Activated CD4-positive, alpha-beta T cell treated with anti-CD3 and anti-CD28 coated beads for 48 hours (primary cell): ENCODE measurements around the gene IL17REL.
A peak's percentile ranks its signal among the peaks of the same experiment; 100 is the strongest.

Source experiments
- DNase-seq: peaks from one replicate; pipeline ENCODE4 v3.0.0-alpha.2; 2020

Gene IL17REL

DNA sequence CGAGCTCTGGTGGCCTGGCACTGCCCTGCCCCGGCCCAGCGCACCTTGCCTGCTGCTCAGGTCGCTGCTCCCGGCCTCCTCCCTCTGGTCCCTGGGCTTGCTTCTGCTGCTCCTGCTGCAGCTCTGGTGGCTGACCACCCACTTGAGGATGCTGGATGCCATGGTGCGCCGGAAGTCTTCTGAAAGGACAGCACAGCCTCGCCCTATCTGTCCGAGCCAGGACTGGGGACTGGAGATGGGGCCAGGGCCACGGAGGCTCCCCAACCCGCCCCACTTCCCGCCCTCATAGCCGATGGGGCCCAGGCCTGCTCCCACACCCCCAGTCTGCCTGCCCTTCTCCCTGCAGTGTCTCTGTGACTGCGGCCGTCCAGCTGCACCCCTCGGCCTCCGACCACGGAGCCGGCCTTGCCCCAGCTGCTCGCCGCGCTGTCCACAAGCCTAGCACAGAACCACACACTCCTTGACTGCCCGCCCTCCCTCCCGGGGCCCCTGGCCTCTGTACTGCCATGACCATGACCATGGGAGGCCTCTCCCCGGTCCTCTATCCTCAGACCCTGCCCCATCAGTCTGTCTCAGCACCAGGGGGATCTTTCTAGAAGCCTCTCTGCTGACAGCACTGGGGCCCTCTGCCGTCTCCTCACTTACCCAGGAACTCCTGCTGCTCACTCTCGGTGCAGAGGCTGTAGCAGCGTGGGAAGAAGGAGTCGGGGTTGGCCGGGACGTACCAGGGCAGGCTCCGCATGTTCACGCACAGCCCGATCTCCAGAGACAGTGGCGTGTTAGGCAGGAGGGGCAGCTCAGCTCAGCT, 32.9 kb upstream of the IL17REL start:
- DNase-seq, result no peak

DNA sequence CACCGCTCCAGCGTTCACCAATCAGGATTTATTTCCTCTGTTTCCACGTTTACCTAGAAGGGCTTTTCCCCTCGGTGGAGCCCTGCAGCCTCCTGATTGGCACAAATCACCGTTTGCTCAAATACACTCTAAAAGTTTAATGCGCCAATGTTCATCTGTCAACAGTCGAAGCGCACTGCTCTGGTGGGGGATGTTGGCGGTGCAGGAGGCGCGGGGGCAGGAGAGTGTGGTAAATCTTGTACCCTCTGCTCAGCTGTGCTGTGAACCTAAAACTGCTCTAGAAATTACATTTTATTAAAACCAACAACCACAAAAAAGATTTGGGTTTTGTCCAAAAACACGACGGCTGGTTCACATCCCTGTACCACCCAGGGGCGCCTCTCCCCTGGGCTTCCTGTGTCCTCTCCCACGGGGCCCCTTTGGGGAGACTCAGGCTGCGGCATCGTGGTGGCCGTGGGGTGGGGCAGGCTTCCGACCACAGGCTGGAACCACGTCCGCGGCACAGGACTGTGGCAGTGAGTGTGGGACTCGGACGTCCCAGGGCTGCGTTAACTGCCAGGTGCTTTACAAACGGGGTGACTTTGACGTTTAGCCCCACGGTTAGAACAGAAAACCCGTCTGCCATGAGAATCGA, 32.0 kb upstream of the IL17REL start:
- DNase-seq, result no peak

DNA sequence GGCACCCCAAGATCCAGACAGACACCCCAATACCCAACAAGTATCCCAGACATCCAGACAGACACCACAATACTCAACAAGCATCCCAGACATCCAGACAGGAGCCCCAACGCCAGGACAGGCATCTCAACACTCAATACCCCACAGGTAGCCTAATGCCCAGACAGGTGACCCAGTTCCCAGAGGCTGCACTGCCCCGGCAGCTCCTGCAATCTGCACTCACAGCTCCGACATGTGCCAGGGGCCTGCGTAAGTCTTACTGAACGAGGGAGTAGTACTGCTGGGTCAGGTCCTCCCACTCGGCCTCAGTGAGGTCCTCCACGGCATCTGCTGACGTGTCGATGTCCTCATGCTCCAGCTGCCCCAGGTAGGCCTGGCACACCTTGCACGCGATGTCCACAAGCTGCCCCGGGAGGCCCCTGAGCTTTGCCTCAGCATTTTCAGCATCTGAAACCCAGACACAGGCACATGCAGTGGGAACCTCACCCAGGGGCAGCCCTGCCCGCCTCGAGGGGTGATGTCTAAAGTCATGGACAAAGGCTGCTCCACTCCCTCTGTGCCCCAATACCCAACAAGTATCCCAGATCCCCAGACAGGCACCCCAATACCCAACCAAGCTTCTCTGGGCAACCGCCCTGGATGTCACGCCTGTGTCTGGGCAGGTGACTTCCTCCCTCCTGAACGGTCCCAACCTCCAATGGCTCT, 28.9 kb upstream of the IL17REL start:
- DNase-seq, result no peak

DNA sequence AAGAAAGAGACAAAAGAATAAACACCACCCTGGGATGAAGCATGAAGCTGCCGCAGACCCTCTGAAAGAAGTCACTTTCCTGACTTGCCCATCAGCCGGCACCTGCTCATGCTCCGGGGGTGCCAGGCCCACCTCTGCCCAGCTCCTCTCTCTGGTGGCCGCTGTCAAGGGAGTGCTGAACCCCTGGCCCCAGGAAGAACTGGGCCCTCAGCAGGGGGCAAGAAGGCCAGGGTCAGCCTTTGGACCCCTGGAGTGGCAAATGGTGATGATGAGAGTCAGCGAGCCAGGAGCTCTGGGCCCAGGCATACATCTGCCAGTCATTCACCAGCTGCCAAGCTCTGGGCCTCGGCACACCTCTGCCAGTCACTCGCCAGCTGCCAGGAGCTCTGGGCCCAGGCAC, 28.2 kb upstream of the IL17REL start:
- DNase-seq, result no peak

DNA sequence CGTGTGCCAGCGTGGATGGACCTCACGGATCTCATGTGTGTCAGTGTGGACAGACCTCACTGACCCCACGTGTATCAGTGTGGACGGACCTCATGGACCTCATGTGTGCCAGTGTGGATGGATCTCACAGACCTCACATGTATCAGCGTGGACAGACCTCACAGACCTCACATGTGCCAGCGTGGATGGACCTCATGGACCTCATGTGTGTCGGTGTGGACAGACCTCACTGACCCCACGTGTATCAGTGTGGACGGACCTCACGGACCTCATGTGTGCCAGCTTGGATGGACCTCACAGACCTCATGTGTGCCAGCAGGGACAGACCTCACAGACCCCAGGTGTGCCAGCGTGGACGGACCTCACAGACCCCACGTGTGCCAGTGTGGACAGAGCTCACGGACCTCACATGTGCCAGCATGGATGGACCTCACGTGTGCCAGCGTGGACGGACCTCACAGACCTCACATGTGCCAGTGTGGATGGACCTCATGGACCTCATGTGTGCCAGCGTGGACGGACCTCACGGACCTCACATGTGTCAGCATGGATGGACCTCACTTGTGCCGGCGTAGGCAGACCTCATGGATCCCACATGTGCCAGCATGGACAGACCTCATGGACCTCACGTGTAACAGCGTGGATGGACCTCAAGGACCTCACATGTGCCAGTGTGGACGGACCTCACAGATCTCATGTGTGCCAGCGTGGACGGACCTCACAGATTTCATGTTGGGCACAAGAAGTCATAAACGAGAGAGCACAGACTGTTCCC, 27.3 kb upstream of the IL17REL start:
- DNase-seq, result no peak

DNA sequence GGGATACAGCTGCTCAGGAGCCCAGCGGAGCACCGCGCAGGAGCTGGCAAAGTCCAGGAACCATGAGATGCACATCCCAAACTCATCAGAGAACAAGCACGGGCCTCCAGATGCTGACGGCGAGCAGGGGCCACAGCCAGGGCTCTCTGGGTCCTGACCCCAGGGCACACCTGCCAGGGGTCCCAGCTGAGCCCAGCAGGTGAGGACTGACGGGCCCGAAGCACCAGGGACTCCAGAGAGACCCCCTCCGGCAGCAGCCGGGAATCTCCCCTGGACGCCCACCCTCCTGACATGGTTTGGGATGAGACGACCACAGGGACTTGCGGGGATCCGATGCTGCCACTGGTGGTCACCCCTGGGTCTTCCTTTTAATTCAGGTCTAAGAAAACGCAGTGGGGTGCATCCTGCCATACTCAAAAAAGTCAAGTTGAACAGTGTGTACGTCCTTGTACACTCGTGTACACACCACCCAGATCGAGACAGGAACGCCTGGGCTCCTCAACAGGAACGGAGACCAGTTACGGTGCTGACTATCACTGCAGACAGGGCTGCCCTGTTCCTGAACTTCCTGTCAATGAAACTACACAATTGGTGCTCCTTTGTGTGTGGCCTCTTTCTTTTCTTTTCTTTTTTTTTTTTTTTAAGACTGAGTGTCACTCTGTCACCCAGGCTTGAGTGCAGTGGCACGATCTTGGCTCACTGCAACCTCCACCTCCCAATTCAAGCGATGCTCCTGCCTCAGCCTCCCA, 23.6 kb upstream of the IL17REL start:
- no peak for DNase-seq

DNA sequence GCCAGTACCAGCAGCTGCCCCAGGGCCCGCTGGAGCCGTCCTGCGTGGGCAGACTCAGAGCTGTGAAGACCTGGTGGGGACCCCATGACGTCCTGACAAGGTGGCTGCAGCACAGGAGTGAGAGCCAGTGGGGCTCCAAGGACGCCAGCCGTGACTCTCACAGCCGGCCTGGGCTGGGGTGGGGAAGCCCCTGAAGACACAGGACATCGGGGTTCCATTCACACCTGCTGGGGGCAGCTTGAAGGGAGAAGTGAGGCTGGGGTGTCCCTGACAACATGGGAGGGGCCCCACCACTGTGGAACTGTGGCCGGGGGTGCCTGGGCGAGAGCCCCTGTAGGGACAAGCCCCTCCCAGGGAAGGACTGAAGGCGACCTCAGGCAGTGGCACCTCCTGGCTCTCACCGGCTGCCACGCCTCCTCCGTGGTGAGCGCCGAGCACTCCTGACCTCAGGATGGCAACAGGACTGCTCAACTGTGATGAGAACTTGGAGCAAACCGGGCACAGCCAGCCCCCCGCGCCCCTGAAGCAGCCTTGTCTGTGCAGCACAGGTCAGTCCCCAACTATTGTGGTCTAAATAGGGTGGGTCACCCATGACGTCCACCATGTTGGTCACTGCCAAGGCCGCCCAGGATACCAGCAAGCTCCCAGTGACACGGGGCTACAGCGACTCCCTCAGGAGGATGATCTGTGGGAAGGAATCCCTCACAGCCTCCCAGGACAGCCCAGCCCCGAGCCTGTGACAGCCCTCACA, 22.7 kb upstream of the IL17REL start:
- no peak for DNase-seq

DNA sequence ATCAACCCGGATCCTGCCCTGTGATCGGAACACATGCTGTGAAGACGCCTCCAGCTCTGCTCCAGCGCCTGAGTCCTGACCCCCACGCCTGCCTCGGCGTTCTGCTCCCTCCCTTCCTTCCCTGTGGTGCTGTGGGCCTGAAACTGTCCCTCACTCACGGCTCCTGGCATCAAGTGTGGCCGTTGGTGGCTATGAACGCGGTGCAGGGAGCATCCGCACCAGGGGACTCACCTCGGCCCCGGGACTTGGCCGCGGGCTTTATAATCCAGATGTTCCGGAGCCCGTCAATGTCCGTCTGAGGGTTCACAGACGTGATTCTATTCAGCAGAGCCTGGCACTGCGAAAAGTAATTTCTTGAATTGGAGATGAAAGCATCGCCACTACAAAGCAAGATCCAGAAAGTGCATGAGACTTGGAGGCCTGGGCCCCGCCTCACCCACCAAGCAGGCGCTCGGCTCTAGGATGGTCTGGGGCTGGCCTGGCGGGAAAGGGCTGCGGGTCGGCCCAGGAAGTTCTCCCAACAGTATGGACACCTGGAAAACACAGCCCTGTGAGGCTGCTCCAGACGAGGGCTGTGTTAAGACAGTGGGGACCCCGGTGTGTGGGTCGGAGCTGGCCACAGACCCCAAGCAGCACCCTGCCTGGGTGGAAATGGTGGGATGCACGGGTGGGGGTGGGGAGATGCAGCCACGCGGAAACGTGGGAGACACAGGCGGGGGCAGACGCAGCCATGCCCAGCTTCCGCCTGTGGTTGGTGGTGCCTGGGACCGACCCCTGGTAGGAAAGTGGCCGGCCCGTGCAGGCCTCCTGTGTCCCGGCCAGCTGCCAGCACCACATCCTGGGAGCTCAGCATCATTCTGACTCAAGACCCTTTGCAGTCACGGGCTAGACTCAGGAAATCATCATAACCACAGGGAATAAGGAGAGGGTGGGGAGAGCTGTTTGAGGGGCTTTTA, 21.8 kb upstream of the IL17REL start:
- DNase-seq, result no peak

DNA sequence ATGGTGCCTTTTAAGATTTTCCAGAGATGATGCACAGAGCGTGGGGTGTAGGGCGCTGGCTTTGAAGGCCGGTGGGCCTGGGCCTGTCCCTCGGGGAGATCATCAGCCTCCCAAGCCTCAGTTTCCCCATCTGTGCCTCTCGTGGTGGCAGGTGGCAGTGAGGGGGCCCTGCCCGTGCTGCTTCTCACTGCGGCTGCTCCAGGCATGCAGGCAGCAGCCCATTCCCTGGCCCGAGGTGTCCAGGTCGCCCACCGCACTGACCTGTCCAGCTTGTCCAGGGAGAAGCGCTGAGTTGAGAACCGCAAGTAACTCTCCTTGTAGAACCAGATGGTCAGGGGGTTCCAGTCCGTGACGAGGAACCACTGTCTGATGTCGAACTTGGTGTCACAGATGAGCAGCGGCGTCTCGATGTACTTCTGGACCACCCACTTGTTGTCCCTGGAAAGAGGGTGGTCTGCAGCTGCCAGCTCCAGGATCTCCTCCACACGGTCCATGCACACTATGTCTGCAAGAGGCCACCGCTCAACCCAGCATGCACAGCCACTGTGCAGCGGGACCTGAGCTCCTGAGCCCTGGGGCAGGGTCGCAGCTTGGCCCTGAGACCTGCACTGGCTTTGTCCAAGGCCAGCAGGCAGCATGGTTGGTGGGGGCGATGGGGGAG, 20.5 kb upstream of the IL17REL start:
- DNase-seq, result no peak

DNA sequence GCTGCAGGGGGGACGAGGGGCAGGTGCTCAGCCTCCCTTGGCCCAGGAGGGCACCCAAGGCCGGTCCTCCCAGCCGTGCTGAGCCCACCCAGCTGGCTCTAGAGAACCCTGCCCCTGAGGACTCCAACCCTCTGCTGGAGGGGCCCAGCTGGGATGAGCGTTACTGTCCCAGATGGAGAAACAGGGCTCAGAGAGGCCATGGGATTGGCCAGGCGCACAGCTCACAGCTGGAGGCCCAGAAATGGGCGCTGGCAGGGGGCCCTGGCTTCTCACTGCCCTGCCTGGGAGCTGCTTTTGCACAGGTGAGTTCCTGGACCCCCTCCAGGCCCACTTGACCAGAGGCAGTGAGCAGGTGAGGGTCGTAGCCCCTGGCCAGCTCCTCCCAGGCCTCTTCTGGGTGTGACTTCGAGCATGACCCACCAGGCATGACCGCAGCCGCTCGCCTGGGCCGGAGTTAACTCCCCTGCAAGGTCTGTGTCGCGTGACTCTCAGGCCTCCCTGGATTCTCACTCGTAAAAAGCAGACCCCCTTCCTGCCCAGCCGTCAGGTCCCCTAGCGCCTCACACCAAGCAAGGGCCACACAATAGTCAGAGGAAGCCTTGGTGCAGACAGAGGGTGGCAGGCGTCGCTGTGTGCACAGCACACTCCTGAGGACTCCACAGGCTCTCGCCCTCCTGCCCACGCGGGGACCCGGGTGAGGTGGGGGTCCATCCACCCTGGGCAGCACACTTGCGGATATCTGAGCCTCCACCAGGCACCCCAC, 19.7 kb upstream of the IL17REL start:
- no peak for DNase-seq

DNA sequence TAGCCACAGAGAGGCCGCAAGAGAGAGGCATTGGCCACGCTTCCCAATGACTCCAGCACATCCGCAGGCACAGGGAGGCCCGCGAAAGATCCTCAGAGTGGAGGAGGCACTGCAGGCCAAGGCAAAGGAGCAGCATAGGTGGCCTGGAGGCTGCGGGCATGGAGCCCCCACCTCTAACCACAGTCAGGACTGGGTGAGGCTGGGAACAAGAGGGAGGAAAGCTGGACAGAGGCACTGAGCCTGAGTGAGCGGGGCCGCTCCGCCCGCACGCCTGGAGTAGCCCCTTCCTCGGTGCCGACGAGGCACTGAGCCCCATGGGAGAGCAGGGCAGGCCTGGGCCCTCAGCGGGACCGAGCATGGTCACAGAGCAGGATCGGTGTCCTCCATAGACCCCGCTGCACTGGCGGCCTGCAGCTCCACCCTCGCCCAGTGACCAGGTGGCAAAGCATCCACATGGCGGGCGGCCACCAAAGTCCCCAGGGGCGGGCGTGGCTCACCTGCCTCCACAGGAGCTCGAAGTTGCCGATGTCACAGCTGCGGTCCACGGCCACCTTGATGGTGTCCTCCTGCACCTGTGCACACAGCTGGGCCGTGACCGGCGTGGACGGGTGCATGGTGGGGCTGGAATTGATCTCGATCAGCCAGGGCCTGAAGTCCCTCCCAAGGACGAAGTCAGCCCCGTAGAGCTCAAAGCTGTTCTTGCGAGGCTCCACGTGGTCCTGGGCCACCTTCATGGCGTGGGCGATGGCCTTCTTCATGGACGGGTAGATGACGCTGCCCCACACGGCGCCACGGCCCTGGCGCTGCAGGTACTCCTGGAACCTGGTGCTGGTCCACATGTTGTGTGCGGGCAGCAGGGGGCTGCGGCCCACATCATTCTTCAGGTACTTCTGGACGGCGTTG, 18.9 kb upstream of the IL17REL start:
- no peak for DNase-seq

DNA sequence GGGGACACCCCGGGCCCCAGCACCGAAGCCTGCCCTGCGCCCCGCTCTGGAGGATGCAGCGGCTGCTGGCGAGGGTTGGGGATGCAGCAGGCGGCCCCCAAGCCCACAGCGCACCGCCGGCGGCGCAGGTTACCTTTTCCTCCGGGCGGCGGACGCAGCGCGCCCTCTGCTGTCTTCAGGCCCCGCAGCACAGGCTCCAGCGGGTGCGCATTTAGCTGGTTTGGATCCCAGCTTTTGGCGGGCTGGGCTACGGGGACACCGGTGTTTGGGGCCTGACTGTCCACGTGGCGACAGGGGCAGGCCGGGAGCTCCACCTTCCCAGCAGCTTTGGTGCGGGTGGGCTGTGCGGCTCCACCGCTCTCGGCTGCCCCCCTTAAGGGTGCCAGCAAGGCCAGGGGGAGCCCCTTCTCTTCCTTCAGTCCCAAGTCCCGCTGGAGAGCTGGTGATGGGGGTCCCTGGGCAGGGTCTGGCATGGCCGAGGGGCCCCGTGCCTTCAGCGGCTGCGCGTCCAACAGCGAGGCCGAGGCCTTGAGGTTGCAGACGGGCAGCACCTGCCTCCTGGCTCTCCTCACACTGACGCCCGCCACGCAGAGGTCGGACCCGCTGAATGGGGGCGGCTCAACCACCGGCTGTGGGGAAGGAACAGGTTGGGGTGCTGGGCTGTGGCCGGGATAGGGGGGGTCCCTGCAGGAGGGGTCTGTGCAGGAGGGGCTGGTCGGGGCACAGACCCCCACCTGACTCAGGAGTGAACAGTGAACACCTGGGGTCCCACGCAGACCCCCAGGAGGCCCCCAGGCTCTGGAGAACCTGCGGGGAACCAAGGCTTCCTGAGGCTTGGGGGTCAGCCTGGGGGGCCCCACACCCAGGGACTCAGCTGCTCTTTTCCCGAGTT, 18.0 kb upstream of the IL17REL start:
- peak; percentile 93 for DNase-seq

DNA sequence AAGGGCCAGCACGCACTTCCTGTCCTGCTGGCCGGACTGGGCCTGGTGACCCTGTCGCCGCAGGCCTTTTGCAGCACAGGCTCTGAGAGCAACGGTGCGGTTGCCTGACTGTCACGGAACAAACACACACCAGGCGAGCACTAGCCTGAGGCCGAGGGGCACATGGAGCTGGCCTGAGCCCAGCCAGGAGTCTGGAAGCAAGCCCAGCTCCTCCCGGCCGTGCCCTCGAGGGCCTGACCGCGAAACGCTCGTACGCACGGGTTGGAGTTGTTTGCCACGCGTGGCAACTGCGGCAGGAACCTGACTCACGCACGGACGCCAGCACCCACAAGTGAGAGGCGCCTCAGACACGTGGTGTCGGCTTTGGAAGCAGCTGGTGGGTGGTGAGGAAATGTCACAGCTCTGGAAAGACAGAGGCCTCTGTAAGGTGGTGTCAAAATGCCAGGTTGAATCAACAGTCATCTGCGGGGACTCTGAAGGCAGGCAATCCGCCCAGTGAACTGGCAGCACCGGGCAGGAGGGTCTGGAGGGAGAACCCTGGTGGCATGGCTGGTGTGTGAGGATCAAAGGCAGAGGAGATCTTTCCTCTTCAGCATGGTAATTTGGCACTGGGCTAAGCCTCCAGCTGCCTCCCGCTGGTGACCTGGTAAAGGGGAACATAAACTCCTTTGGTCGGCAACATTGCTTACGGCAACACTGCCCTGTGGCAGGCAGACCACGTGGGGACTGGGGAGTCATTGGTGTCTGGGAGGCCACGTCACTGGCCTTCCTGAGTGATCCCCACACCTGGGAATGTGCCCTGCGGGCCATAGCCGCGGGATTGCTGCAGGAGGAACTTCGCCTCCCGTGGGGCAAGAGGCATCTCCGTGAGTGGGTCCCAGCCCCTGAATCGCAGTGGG, 15.3 kb upstream of the IL17REL start:
- DNase-seq, result peak; percentile 71

DNA sequence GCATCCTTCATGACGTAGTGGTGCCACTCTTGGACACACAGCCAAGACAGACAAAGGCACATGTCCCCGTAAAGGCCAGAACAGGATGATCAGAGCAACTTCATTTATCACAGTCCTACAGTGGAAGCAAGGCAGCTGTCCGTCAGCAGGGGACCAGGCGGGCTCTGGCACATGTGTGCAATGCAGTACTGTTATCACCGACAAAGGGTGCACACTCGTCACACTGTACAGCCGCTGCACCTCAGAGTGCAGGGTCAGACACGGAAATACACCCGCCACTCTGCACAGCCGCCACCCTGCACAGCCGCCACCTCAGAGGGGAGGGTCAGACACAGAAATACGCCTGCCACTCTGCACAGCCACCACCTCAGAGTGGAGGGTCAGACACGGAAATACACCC, 13.4 kb upstream of the IL17REL start:
- DNase-seq, result no peak

DNA sequence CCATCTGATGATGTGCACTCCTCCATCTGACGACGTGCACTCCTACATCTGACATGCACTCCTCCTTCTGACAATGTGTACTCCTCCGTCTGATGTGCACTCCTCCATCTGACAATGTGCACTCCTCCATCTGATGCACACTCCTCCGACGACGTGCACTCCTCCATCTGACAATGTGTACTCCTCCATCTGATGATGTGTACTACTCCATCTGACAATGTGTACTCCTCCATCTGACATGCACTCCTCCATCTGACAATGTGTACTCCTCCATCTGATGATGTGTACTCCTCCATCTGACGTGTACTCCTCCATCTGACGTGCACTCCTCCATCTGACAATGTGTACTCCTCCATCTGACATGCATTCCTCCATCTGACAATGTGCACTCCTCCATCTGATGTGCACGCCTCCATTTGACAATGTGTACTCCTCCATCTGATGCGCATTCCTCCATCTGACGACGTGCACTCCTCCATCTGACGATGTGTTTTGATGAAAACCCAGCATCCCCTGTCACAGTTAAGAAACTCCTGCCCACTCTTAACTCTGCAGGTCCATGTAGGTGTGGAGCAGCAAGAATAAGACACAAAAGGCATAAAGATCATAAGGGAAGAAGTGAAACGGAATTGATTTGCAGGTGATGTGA, 9.7 kb upstream of the IL17REL start:
- DNase-seq, result no peak
